AG04449 (cell line): ENCODE data around the gene MAN1A1.

ENCODE experiments used
- CTCF ChIA-PET: fragments of 350-600 bp; formaldehyde crosslinking; extraction: SDS; loops from one replicate; lab custom pipeline; 2021; ENCODE audit warnings: antibody characterized with exemption; lab: Yijun Ruan, JAX
- POLR2A ChIA-PET: fragments of 400-600, 350-600 bp; formaldehyde crosslinking; extraction: SDS; loops from one replicate; lab custom pipeline; 2020; ENCODE audit warnings: antibody characterized with exemption, inconsistent platforms; lab: Yijun Ruan, JAX
- DNase-seq: peaks from one replicate; pipeline ENCODE4 v3.0.0-alpha.2; 2010; ENCODE audit warnings: low read depth, low spot score
- H3K4me3 ChIP-seq: 2 replicates; pipeline ENCODE4 v1.5.1; 2011; ENCODE audit warnings: low read depth, mild to moderate bottlenecking, control low read depth, low read length
- CTCF ChIP-seq: IDR thresholded peaks from one replicate; pipeline ENCODE4 v1.5.1; 2011; ENCODE audit warnings: mild to moderate bottlenecking, moderate library complexity, low read length, control low read depth, inconsistent platforms; ENCODE audit not compliant: insufficient read depth; ENCODE audit errors: missing control alignments

The MAN1A1 gene

DNA sequence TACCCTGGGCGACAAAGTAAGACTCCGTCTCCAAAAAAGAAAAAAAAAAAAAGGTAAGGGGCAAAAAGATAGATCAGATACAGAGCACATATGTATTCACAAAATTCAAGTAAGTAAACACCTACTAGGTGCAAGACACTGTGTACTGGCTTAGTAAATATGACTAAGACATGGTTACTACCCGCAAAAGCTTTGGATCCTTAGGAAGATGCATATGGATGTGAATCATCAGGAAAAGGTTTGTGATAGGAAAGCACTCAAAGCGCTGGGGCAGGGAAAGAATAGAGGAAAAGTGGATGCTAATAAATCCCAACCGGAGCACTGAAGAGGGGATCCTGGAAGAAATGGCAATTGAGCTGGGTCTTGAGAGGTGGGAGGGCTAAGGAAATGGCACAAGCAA is 152.3 kb downstream of the MAN1A1 start:
- CTCF ChIA-PET = no interaction called here
- TF ChIP-seq CTCF = no peak
- H3K4me3 ChIP-seq = no peak overlapping the region
- no peak for DNase-seq
- POLR2A ChIA-PET = interaction anchor here (0.6 kb wide), 1 partner anchor 39 kb away, joined by 4 read pairs; no protein-coding TSS in a partner anchor

GRCh38 chr6:119196715-119197114 is 152.8 kb downstream of the MAN1A1 start:
- TF ChIP-seq CTCF = no peak
- DNase-seq = no peak
- ChIA-PET POLR2A (no interaction called here), CTCF (no interaction called here)
- no peak overlapping the region for H3K4me3 ChIP-seq

DNA sequence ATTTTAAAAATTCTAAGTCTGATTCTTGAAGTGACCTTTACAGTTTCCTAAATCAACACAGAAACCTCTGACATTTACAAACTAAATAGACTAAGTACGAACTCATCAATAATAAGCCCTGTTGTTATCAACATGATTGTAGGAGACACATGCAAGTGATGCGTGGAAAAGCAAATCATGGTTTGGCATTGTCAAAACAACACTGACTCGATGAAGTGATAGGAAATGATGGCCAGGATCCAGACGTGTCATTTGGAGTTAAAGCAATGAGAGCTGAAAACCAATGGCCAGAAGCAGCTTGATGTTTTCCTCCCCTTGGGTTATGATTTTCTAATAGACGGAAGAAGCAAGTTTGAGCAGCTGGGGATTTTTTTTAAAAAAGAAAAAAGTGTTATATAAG is 153.7 kb downstream of the MAN1A1 start:
- H3K4me3 ChIP-seq = no peak overlapping the region
- ChIA-PET CTCF (no interaction called here), POLR2A (no interaction called here)
- DNase-seq = no peak
- no peak for TF ChIP-seq CTCF

DNA sequence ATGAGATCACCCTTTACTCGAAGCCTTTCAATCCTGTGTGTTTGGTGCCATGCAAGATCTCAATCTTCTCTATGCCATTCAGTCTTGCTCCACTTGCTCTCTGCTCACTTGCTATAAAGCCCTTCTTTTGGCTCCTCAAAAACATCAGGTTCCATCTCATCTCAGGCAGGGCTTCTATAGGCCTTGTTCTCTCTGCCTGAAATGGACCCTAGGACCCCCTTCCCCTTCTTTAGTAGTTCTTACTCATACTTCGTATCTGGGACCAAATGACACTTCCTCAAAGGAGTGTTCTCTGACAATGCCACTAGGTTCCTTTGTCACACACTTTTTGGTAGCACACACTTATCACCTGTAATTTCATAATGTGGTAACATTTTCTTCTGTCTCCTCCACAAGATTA is 154.4 kb downstream of the MAN1A1 start:
- DNase-seq = no peak
- ChIA-PET POLR2A (no interaction called here), CTCF (no interaction called here)
- no peak overlapping the region for H3K4me3 ChIP-seq
- no peak for TF ChIP-seq CTCF

- ChIA-PET CTCF (interaction anchor here (1.3 kb wide), 1 partner anchor 64 kb away, joined by 3 read pairs; no protein-coding TSS in a partner anchor), POLR2A (no interaction called here)
- no peak for TF ChIP-seq CTCF
- DNase-seq = no peak
- H3K4me3 ChIP-seq = no peak overlapping the region
These were observed 155.9 kb downstream of the MAN1A1 start for GRCh38 chr6:119193707-119194106.

- no peak for TF ChIP-seq CTCF
- ChIA-PET CTCF (no interaction called here), POLR2A (no interaction called here)
- H3K4me3 ChIP-seq = no peak overlapping the region
- DNase-seq = no peak
These were observed 157.4 kb downstream of the MAN1A1 start for GRCh38 chr6:119192200-119192599.
